MCF 10A (cell line): ENCODE data around the gene DTHD1. TPM values are rescaled to one million over a fixed set of nuclear protein-coding genes. Genes with fewer than 3 reads are reported as not detected.
A peak's percentile ranks its signal among the peaks of the same experiment; 100 is the strongest.

Experiments
- BruUV-seq: library from RNA; stranded (reverse); fragments of 400-500 nt; replicated peaks from 2 replicates; lab custom pipeline; 2021; lab: Mats Ljungman, UMichigan
- CTCF ChIA-PET: fragments of 300-600 bp; sonication (Branson Sonifier 250); formaldehyde crosslinking; extraction: SDS; loops from one replicate; lab custom pipeline; 2021; ENCODE audit warnings: antibody characterized with exemption, inconsistent platforms; lab: Yijun Ruan, JAX
- POLR2A ChIA-PET: fragments of 300-600, 350-650 bp; sonication (Branson Sonifier 250); formaldehyde crosslinking; extraction: SDS; loops from one replicate; lab custom pipeline; 2020; ENCODE audit warnings: antibody characterized with exemption, inconsistent platforms; lab: Yijun Ruan, JAX
- DNase-seq: peaks from one replicate; pipeline ENCODE4 v3.0.0-alpha.2; 2018; ENCODE audit not compliant: unreplicated experiment
- H3K27ac Mint-ChIP-seq: one replicate; pipeline ENCODE4 v1.8.0; 2022; ENCODE audit warnings: mild to moderate bottlenecking, low read depth, mixed read lengths; ENCODE audit not compliant: unreplicated experiment
- H3K27me3 Mint-ChIP-seq: one replicate; pipeline ENCODE4 v1.8.0; 2022; ENCODE audit warnings: mixed read lengths; ENCODE audit not compliant: insufficient read depth, unreplicated experiment
- H3K36me3 Mint-ChIP-seq: one replicate; pipeline ENCODE4 v1.8.0; 2022; ENCODE audit warnings: mild to moderate bottlenecking, moderate library complexity, mixed read lengths; ENCODE audit not compliant: insufficient read depth, unreplicated experiment
- H3K4me1 Mint-ChIP-seq: one replicate; pipeline ENCODE4 v1.8.0; 2022; ENCODE audit warnings: mixed read lengths; ENCODE audit not compliant: insufficient read depth, unreplicated experiment
- H3K4me3 Mint-ChIP-seq: one replicate; pipeline ENCODE4 v1.8.0; 2022; ENCODE audit warnings: mild to moderate bottlenecking, moderate library complexity, mixed read lengths; ENCODE audit not compliant: unreplicated experiment
- H3K9me3 Mint-ChIP-seq: one replicate; pipeline ENCODE4 v1.8.0; 2022; ENCODE audit warnings: mixed read lengths; ENCODE audit not compliant: unreplicated experiment
- CTCF ChIP-seq: fragments of 200-600 bp; IDR thresholded peaks from one replicate; pipeline ENCODE4 v1.8.0; 2022; ENCODE audit warnings: antibody characterized with exemption, mild to moderate bottlenecking; ENCODE audit not compliant: unreplicated experiment
- intact Hi-C: fragments of 100-400 bp; cut with micrococcal nuclease; formaldehyde crosslinking; loops from 2 replicates; pipeline ENCODE4 v1.14.1; 2022
- total RNA-seq: library from RNA; stranded (reverse); gene quantifications from 2 replicates; pipeline ENCODE4 v1.2.3, GENCODE V29; 2022

DTHD1 gene
- total RNA-seq, 1 experiment from 2014 or later = not detected

- ChIA-PET POLR2A (interaction anchor here (0.7 to 1.5 kb wide), 2 partner anchors 41 to 564 kb away, joined by 3 to 4 read pairs; no protein-coding TSS in a partner anchor), CTCF (interaction anchor here (0.6 to 0.8 kb wide), 3 partner anchors 12 to 1031 kb away, joined by 4 to 7 read pairs (median 4); no protein-coding TSS in a partner anchor)
- Mint-ChIP-seq H3K4me3 (no peak overlapping the region), H3K27me3 (no peaks in the 10 kb centered on the region), H3K36me3 (no peaks in the 10 kb centered on the region), H3K4me1 (peaks cover 15% of the 10 kb centered on the region), H3K27ac (no peak overlapping the region), H3K9me3 (no peaks in the 10 kb centered on the region)
- no TSS peak for BruUV-seq
- DNase-seq = peak; percentile 10
- intact Hi-C loops = no loop called here
- no peak for TF ChIP-seq CTCF
Measured at GRCh38 chr4:36358173-36358572, 76.8 kb downstream of the DTHD1 start.

- TF ChIP-seq CTCF = no peak
- intact Hi-C loops = no loop called here
- peaks cover 23% of the 10 kb centered on the region for H3K4me1 Mint-ChIP-seq
- H3K4me3 Mint-ChIP-seq = no peak overlapping the region
- H3K27me3 Mint-ChIP-seq = no peaks in the 10 kb centered on the region
- no peaks in the 10 kb centered on the region for H3K9me3 Mint-ChIP-seq
- no peak for DNase-seq
- no peaks in the 10 kb centered on the region for H3K36me3 Mint-ChIP-seq
- H3K27ac Mint-ChIP-seq = no peak overlapping the region
- ChIA-PET POLR2A (interaction anchor here (0.6 kb wide), 1 partner anchor 171 kb away, joined by 3 read pairs; no protein-coding TSS in a partner anchor), CTCF (interaction anchor here (1.0 kb wide), 1 partner anchor 49 kb away, joined by 3 read pairs; no protein-coding TSS in a partner anchor)
- BruUV-seq = no TSS peak
Measured at GRCh38 chr4:36360755-36361154, 79.3 kb downstream of the DTHD1 start.

GRCh38 chr4:36363024-36363423 is 81.6 kb downstream of the DTHD1 start:
- no peaks in the 10 kb centered on the region for H3K9me3 Mint-ChIP-seq

More at GRCh38 chr4:36363024-36363423, 81.6 kb downstream of the DTHD1 start:
- Mint-ChIP-seq H3K27ac (no peak overlapping the region), H3K4me3 (no peak overlapping the region), H3K4me1 (peaks cover 23% of the 10 kb centered on the region), H3K36me3 (no peaks in the 10 kb centered on the region), H3K27me3 (no peaks in the 10 kb centered on the region)
- peak; percentile 46 for DNase-seq
- intact Hi-C loops = no loop called here
- BruUV-seq = no TSS peak
- ChIA-PET CTCF (interaction anchor here (1.1 to 2.8 kb wide), 4 partner anchors 13 to 40 kb away, joined by 3 to 12 read pairs (median 4); no protein-coding TSS in a partner anchor), POLR2A (interaction anchor here (1.0 to 1.5 kb wide), 3 partner anchors 29 to 120 kb away, joined by 3 to 5 read pairs (median 3); no protein-coding TSS in a partner anchor)
- no peak for TF ChIP-seq CTCF
